Skeletal muscle tissue (tissue), 4 donors: ENCODE measurements around the gene SLC35G4. TPM values are rescaled to one million over a fixed set of nuclear protein-coding genes. Genes with fewer than 3 reads are reported as not detected.
"Not testable (repeated sequence)": the region's sequence is repeated elsewhere in the genome, so short reads cannot be mapped to it uniquely, and the experiment has no call there.

Source experiments
- H3K27ac ChIP-seq: one replicate; pipeline ENCODE4 v1.7.0; 2013; ENCODE audit warnings: mild to moderate bottlenecking, low read depth, low read length, inconsistent platforms
- H3K27me3 ChIP-seq, 3 donors: one replicate each; pipeline ENCODE4 v1.7.0; 2013; ENCODE audit warnings: low read length in 3 of 3; ENCODE audit not compliant: control insufficient read depth in 3 of 3, insufficient read depth in 3 of 3
- H3K36me3 ChIP-seq, 3 donors: one replicate each; pipeline ENCODE4 v1.7.0; 2013; ENCODE audit warnings: low read length in 3 of 3; ENCODE audit not compliant: control insufficient read depth in 3 of 3, insufficient read depth in 3 of 3
- H3K4me1 ChIP-seq, 3 donors: one replicate each; pipeline ENCODE4 v1.7.0; 2013; ENCODE audit warnings: low read length in 3 of 3, mild to moderate bottlenecking in 3 of 3; ENCODE audit not compliant: control insufficient read depth in 3 of 3, insufficient read depth in 3 of 3
- H3K4me3 ChIP-seq, 3 donors: one replicate each; pipeline ENCODE4 v1.7.0; 2013; ENCODE audit warnings: low read length in 3 of 3
- H3K9ac ChIP-seq, 3 donors: one replicate each; pipeline ENCODE4 v1.7.0; 2013; ENCODE audit warnings: low read length in 3 of 3, mild to moderate bottlenecking in 3 of 3, moderate library complexity in 2 of 3, low read depth in 1 of 3
- H3K9me3 ChIP-seq, 3 donors: one replicate each; pipeline ENCODE4 v1.7.0; 2013; ENCODE audit warnings: low read length in 3 of 3; ENCODE audit not compliant: control insufficient read depth in 3 of 3
- total RNA-seq: library from RNA; depleted of rRNA; stranded (reverse); fragments of >200 nt; gene quantifications from one replicate; pipeline ENCODE4 v1.2.3, GENCODE V29; 2014
- donor health status: Osteomylitis.

Gene SLC35G4
- not detected for total RNA-seq

DNA sequence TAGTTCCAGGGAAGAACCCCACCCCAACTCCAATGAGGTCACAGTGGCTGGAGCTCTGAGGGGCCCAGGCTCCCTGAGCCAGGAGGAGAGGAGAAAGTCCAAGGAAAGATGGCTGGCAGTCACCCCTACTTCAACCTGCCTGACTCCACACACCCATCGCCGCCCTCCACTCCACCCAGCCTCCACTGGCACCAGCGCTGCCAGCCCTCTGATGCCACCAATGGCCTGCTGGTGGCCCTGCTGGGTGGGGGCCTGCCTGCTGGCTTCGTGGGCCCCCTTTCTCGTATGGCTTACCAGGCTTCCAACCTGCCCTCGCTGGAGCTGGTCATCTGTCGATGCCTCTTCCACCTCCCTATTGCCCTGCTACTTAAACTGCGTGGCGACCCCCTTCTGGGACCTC is at the start of gene SLC35G4:
TSS of gene SLC35G4 (plus strand) at position 109 of the 400 bp plus-strand sequence. CDS start at position 109, 0 bp downstream.
- H3K36me3 ChIP-seq, H3K4me3 ChIP-seq, H3K27me3 ChIP-seq, H3K9me3 ChIP-seq, H3K27ac ChIP-seq, H3K9ac ChIP-seq, H3K4me1 ChIP-seq: not testable (repeated sequence)

DNA sequence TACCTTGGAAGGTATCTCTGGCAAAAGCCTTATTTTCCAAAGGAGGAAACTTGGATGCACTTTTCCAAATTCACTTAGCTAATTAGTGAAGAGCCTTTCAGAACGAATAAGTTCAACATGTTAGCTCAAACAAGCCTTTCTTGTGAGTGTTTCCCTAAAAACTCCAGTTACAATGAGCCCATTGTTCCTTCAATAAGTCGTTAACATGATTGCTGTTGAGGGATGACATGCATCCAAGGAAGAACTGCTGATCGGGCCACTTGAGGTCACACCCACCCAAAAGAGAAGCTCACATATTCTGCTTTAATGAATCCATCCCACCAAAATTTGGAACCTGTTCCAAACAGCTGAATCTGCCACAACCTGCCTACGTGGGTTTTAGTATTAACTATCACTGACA is 48.1 kb upstream of the SLC35G4 start:
- no peaks in the 10 kb centered on the region for H3K9me3 ChIP-seq
- no peak overlapping the region for H3K9ac ChIP-seq
- no peaks in the 10 kb centered on the region for H3K4me1 ChIP-seq
- H3K4me3 ChIP-seq, result no peak overlapping the region
- H3K27ac ChIP-seq, result no peak overlapping the region
- no peaks in the 10 kb centered on the region for H3K36me3 ChIP-seq
- H3K27me3 ChIP-seq, result peaks cover 2 to 5% (median 3%) of the 10 kb centered on the region in 3 donors

DNA sequence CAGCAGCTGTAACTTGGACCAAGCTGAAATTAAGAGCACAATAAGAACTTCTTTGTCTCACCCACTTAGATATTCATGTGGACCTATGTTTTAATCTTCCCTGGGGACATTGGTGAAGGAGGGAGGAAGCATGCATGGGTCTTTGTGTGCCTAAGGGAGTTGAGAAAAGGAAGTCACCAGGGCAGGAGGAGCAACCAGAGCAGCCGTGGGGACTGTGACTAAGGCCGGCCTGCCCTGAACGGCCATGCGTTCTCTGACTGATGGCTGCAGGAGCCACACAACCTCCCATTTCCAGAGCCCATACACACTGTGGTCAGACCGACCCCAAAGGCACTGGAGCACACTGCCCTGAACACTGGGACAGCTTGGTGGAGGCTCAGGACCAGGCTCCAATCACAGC is 43.7 kb upstream of the SLC35G4 start:
- peaks cover 4 to 12% (median 10%) of the 10 kb centered on the region in 3 donors for H3K27me3 ChIP-seq
- H3K4me1 ChIP-seq, result no peaks in the 10 kb centered on the region
- H3K9me3 ChIP-seq, result no peaks in the 10 kb centered on the region
- H3K27ac ChIP-seq, result no peak overlapping the region
- H3K9ac ChIP-seq, result no peak overlapping the region
- no peak overlapping the region for H3K4me3 ChIP-seq
- no peaks in the 10 kb centered on the region for H3K36me3 ChIP-seq

DNA sequence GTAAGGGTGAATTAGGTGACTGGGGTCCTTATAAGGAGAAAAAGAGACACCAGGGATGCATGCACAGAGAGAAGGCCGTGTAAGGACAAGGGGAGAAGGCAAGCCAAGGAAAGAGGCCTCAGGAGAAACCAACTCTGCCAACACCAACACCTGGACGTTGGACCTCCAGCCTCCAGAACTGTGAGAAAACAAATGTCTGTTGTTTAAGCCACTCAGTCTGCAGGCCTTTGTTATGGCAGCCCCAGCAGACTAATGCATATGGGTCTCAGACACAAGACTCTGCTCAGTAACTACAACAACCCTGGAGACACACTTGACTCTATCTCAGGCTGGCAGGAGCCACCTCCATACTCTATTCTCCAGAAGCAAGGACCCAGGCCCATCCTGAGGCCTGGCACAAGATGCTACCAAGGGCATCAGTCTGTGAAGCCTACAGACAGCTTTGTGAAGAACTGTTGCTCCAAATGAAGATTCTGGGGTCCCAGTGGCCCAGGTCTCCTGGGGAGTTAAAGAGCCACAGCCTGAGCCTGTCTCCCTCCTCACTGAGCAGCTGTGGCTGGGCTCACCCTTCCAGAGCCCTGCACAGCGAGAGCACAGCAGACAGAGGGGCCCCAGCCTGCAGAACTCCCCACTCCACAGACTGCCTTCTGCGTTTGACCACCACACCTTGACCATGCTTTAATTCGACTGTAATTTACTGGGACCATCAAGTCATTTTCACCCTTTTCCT is 43.0 kb upstream of the SLC35G4 start:
- Histone ChIP-seq H3K4me1 (no peaks in the 10 kb centered on the region), H3K36me3 (no peaks in the 10 kb centered on the region), H3K9me3 (no peaks in the 10 kb centered on the region), H3K4me3 (no peak overlapping the region), H3K27me3 (peaks cover 4 to 12% (median 10%) of the 10 kb centered on the region in 3 donors), H3K9ac (no peak overlapping the region), H3K27ac (no peak overlapping the region)

DNA sequence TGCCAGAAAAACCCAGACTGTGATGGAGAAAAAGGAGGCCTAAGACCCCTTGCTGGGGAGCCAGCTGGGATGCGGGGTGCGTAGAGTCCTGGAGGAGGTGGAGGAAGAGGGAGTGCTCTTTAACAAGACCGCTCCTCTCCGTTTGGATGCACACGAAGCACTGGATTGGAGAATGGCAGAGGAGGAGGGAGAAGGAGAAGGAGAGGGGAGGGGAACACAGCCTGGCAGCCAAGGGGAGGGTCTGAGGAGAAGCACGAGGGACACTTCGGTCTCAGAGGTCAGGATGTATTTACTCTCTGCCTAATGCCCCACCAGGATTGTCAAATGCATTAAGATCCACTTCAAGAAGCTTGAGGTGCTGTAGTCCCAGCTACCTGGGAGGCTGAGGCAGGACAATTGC is 42.0 kb upstream of the SLC35G4 start:
- no peaks in the 10 kb centered on the region for H3K4me1 ChIP-seq
- peaks cover 4 to 17% (median 15%) of the 10 kb centered on the region in 3 donors for H3K27me3 ChIP-seq
- H3K9ac ChIP-seq, result no peak overlapping the region
- H3K27ac ChIP-seq, result no peak overlapping the region
- H3K36me3 ChIP-seq, result no peaks in the 10 kb centered on the region
- no peaks in the 10 kb centered on the region for H3K9me3 ChIP-seq
- no peak overlapping the region for H3K4me3 ChIP-seq

DNA sequence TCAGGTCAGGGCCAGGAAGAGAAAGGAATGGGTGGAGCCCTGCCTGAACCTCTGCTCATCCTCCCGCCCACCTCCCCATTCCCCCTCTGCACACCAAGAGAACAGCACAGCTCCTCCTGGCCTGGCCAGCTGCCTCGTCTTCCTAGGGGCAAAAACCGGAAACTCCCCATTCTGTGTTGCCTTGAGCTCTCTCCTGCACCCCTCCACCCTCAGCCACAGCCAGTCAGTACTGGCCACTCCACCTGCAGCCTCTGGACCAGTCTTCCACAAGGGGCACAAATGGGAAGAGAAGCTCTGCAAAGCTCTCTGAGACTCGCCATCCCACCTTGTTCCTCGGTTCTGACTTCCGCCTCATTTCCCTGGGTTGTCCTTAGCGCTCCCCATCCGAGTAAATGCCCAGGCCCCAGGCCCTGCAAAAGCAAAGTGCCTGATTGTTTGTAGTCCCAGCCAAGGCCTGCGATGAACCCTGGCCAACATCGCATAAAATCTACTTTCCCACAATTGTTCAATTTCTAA is 39.3 kb upstream of the SLC35G4 start:
- no peak overlapping the region for H3K27ac ChIP-seq
- H3K9me3 ChIP-seq, result no peaks in the 10 kb centered on the region
- no peaks in the 10 kb centered on the region for H3K4me1 ChIP-seq
- H3K4me3 ChIP-seq, result no peak overlapping the region
- no peaks in the 10 kb centered on the region for H3K36me3 ChIP-seq
- no peak overlapping the region for H3K9ac ChIP-seq
- H3K27me3 ChIP-seq, result peaks cover 4 to 17% (median 15%) of the 10 kb centered on the region in 3 donors

DNA sequence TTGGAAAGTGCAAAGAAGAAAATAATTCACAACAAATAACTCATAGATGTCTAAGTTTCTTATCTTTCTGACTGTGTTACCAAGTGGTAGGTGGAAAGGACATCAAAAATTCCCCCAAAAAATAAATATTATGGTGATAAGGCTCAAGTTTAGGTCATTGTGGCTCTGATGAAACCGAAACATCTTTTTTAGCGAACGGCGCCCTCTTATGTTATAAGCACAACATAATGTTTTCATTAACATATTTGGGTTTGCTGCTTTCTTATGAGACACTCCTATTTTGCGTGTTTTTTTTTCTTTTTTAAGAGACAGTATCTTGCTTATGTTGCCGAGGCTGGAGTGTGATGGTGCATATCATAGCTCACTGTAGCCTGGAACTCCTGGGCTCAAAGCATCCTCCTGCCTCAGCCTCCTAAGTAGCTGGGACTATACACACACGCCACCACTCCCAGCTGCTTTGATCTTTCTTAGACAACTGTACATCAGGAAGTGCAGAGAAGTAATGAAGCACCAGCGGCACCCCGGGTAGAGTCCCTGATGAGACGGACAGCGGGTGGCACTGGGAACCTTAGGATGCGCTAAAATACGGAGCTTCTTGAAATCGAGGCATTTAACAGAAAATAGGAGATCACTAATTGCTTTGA is 38.5 kb upstream of the SLC35G4 start:
- Histone ChIP-seq H3K36me3 (no peaks in the 10 kb centered on the region), H3K27ac (no peak overlapping the region), H3K27me3 (peaks cover 4 to 17% (median 15%) of the 10 kb centered on the region in 3 donors), H3K9me3 (no peaks in the 10 kb centered on the region), H3K4me3 (no peak overlapping the region), H3K4me1 (no peaks in the 10 kb centered on the region), H3K9ac (no peak overlapping the region)

DNA sequence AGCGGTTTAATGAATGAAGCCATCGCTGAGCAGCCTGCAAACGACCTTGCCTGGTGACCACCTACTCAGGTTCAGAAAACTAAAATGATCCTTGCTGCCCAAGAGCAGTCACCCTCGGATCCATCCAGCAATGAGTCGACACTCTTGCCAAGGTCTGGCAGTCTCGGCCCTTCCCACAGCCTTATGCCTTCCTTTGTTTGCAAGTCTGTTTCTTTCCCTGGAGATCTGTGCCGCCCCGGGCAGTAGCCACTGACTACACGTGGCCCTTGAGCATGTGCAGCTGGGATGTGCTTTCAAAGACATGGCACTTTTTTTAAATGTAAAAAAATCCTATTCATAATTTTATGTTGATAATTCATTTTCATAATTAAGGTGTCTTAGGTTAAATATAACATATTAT is 37.2 kb upstream of the SLC35G4 start:
- Histone ChIP-seq H3K27me3 (peaks cover 4 to 16% (median 15%) of the 10 kb centered on the region in 3 donors), H3K4me1 (no peaks in the 10 kb centered on the region), H3K36me3 (no peaks in the 10 kb centered on the region), H3K9ac (no peak overlapping the region), H3K27ac (no peak overlapping the region), H3K9me3 (no peaks in the 10 kb centered on the region), H3K4me3 (no peak overlapping the region)

DNA sequence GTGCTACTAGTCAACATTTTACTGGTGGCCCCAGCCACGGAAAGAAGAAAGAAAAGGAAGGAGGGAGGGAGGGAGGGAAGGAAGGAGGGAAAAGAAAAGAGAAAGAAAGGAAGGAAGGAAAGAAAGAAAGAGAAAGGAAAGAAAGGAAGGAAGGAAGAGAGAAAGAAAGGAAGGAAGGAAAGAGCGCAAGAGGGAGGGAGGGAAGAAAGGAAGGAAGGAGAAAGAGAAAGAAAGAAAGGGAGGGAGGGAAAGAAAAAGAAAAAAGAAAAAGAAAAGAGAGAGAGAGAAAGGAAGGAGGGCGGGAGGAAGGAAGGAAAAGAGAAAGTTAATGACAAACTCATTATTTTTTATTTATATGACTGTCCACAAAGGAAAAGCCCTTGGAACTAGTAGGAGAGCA is 34.9 kb upstream of the SLC35G4 start:
- Histone ChIP-seq H3K4me3 (no peak overlapping the region), H3K4me1 (no peaks in the 10 kb centered on the region), H3K27me3 (peaks cover 4 to 9% (median 8%) of the 10 kb centered on the region in 3 donors)

More for the DNA sequence above, 34.9 kb upstream of the SLC35G4 start:
- Histone ChIP-seq H3K9me3 (no peaks in the 10 kb centered on the region), H3K27ac (no peak overlapping the region), H3K36me3 (no peaks in the 10 kb centered on the region), H3K9ac (no peak overlapping the region)
